ENCODE data around the gene RBFOX2.

RBFOX2 gene

DNA sequence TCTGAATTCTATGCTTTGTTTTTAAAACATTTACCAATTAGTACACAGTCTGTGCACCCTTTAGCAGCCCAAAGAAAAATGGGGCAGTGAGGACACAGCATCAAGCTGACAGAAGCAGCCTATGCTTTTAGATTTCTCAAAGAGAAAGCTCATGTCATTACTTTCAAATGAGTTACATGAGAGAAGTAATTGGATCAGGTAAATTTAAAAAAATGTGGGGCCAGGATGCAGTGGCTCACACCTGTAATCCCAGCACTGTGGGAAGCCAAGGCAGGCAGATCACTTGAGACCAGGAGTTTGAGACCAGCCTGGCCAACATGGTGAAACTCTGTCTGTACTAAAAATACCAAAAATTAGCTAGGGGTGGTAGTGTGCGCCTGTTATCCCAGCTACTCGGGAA, 253.3 kb downstream of the RBFOX2 start:
- TF ChIP-seq CTCF (IDR thresholded peaks at IDR 0.05; ENCODE audit: borderline replicate concordance, insufficient read depth, low read depth, low read length): no peak

GRCh38 chr22:35769974-35770373, 258.6 kb downstream of the RBFOX2 start:
- H3K4me3 ChIP-seq (ENCODE audit: low read depth, low read length): no peak overlapping the region
- TF ChIP-seq CTCF (IDR thresholded peaks at IDR 0.05; ENCODE audit: borderline replicate concordance, insufficient read depth, low read depth, low read length): no peak

More for the DNA sequence above, 253.3 kb downstream of the RBFOX2 start:
- no peak overlapping the region for H3K4me3 ChIP-seq (ENCODE audit: low read depth, low read length)

GRCh38 chr22:35766654-35767580, 261.7 kb downstream of the RBFOX2 start:
- H3K4me3 ChIP-seq (ENCODE audit: low read depth, low read length): no peak overlapping the region
- no peak for TF ChIP-seq CTCF (IDR thresholded peaks at IDR 0.05; ENCODE audit: borderline replicate concordance, insufficient read depth, low read depth, low read length)

GRCh38 chr22:35761037-35761436, 267.6 kb downstream of the RBFOX2 start:
- H3K4me3 ChIP-seq (ENCODE audit: low read depth, low read length): no peak overlapping the region
- no peak for TF ChIP-seq CTCF (IDR thresholded peaks at IDR 0.05; ENCODE audit: borderline replicate concordance, insufficient read depth, low read depth, low read length)

DNA sequence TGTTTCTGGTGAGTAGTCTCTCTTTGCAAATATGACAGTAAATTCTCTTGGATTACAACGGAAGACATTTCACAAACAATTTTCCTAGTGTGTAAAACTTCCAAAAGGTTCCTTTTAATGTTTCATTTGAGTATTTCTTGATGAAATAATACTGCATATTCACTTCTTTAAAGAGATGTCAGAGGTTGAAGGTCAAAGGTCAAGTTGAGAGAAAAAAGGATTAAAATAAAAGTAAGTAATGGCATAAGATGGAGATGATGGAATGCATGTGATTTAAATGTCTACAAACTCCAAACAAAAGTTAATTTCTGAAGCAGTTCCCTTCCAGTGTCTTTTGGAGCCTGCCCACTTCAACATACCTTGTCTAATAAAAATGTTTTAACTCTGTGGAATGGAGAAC, 270.2 kb downstream of the RBFOX2 start:
- H3K4me3 ChIP-seq (ENCODE audit: low read depth, low read length): no peak overlapping the region
- no peak for TF ChIP-seq CTCF (IDR thresholded peaks at IDR 0.05; ENCODE audit: borderline replicate concordance, insufficient read depth, low read depth, low read length)

GRCh38 chr22:35756722-35757121, 271.9 kb downstream of the RBFOX2 start:
- no peak for TF ChIP-seq CTCF (IDR thresholded peaks at IDR 0.05; ENCODE audit: borderline replicate concordance, insufficient read depth, low read depth, low read length)
- no peak overlapping the region for H3K4me3 ChIP-seq (ENCODE audit: low read depth, low read length)

GRCh38 chr22:35754761-35755160, 273.9 kb downstream of the RBFOX2 start:
- no peak for TF ChIP-seq CTCF (IDR thresholded peaks at IDR 0.05; ENCODE audit: borderline replicate concordance, insufficient read depth, low read depth, low read length)
- no peak overlapping the region for H3K4me3 ChIP-seq (ENCODE audit: low read depth, low read length)

Measured in GM12875 (cell line).